Measurements from ENCODE around the gene ABI1.

ABI1 gene

DNA sequence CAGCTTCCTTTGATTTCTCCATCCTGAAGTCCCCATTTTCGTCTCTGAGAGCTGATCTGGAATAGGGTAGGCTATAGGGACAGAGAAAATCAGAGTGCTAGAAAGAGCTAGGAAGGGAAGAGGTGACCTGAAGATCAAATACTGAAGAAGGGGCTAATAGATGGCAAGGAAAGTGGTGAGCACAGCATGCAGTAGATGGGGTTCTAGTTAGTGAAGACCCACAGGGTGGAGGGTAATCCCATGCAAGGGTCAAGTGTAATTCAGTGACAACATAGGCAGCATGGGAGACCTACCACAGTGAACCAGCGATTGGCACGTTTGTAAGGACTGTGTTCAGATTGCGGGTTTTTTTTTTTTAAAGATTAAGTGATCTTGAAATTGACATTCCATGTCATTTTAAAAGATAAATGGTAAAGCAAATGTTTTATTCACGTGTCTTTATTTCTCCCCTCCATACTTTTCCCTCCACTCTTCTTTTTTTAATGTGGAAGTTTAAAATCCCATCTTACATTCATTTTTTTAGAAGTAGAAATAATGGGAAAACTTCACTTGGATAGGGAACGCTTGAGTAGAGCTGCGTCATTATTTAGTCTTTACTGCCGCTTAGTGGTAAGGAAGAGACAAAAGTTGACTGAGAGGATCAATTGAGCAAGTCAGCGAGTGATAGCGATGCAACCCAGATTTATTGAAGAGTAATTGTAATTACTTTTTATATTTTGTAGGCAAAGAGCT lies 21.0 kb upstream of the ABI1 start:
- DNase-seq (ENCODE audit: low spot score) = peak; percentile 72
- TF ChIP-seq CTCF (IDR thresholded peaks at IDR 0.05; ENCODE audit: borderline replicate concordance, control extremely low read depth, extremely low read depth, insufficient read depth, missing control alignments) = peak; percentile 59
- in situ Hi-C loops (cut with MboI; ENCODE audit: low sequenced_read_pairs, unreplicated experiment) = no loop called here

DNA sequence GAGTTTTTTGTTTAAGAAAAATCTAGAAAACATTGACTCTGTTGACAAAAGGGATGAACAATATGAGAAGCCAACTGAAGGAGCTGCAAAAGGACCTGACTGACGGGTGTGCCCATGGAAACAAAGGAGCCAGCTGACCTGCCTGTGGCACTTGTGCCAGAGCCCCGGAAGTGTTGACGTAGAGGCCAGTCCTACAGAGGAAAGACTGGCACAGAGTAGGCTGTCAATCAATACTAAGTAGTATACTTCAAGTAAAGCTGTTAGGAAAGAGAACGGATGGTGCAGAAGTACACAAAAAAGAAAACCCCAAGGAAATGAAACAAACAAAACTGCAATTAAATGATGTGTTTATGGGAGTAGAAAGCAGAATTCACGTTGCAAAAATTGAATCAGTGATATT lies 19.0 kb upstream of the ABI1 start:
- DNase-seq (ENCODE audit: low spot score) = no peak
- in situ Hi-C loops (cut with MboI; ENCODE audit: low sequenced_read_pairs, unreplicated experiment) = loop anchor here (5.0 kb wide), 1 partner anchor 147 kb away; no protein-coding TSS in a partner anchor

GRCh38 chr10:26870766-26871165 lies 10.0 kb upstream of the ABI1 start:
- in situ Hi-C loops (cut with MboI; ENCODE audit: low sequenced_read_pairs, unreplicated experiment) = no loop called here
- no peak for TF ChIP-seq CTCF (IDR thresholded peaks at IDR 0.05; ENCODE audit: borderline replicate concordance, control extremely low read depth, extremely low read depth, insufficient read depth, missing control alignments)
- no peak for DNase-seq (ENCODE audit: low spot score)

More for the DNA sequence above, 19.0 kb upstream of the ABI1 start:
- no peak for TF ChIP-seq CTCF (IDR thresholded peaks at IDR 0.05; ENCODE audit: borderline replicate concordance, control extremely low read depth, extremely low read depth, insufficient read depth, missing control alignments)

DNA sequence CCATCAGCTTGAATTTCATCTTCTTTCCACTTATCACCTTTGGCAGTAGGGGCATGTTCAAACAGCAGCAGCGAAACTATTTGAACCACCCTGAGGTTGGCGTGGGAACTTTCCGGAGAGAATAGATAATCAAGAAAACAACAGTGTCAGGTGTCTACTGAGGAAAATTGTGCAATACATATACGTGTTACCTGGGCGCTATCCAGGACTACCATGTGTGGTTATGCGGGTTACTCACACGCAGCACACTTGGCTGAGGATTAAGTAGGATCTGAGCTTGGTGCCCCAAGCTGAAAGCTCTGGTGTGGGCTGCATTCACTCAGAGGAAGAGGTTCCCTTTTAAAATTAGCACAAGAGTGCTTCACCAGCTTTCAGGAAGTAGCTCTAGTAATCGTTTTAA lies 8.8 kb upstream of the ABI1 start:
- peak; percentile 27 for DNase-seq (ENCODE audit: low spot score)
- TF ChIP-seq CTCF (IDR thresholded peaks at IDR 0.05; ENCODE audit: borderline replicate concordance, control extremely low read depth, extremely low read depth, insufficient read depth, missing control alignments) = no peak
- in situ Hi-C loops (cut with MboI; ENCODE audit: low sequenced_read_pairs, unreplicated experiment) = loop anchor here (10.0 kb wide), 1 partner anchor 535 kb away; no protein-coding TSS in a partner anchor

DNA sequence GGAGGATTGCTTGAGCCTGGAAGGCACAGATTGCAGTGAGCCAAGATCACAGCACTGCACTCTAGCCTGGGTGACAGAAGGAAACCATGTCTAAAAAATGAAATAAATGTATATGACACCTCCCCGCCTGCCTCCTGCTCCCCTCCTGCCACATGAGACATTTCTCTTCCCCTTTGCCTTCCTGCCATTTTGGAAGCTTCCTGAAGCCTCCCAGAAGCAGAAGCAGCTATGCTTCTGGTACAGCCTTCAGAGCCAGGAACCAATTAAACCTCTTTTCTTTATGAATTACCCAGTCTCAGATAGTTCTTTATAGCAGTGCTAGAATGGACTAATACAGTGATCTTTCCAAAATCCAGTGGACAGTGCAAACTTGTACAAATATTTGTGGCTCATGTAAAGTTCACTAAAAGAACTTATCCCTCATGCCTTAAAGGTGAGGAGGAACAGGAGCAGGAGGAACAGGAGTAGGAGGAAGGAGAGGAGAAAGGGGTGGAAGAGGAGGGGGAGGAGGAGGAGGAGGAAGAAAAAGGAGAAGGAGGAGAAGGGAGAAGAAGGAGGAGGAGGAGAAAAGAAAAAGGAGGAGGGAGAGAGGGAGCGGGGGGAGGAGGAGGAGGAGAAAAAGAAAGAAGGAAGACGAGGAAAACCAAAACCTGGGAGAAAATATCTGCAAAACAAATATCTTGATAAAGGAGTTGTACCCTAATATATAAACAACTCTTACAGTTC lies 2.8 kb upstream of the ABI1 start:
- DNase-seq (ENCODE audit: low spot score) = no peak

More for the DNA sequence above, 2.8 kb upstream of the ABI1 start:
- TF ChIP-seq CTCF (IDR thresholded peaks at IDR 0.05; ENCODE audit: borderline replicate concordance, control extremely low read depth, extremely low read depth, insufficient read depth, missing control alignments) = no peak
- in situ Hi-C loops (cut with MboI; ENCODE audit: low sequenced_read_pairs, unreplicated experiment) = loop anchor here (10.0 kb wide), 1 partner anchor 529 kb away; no protein-coding TSS in a partner anchor

All from GM13976 (cell line).